IMR-90 (cell line): ENCODE data around the gene GPRIN2. TPM values are rescaled to one million over a fixed set of nuclear protein-coding genes. Genes with fewer than 3 reads are reported as not detected.

Source experiments
- ATAC-seq: fragments of 200-7000 bp; cut with Tn5 transposase; 2 replicates; pipeline ENCODE4 v1.9.1; 2020; ENCODE audit warnings: low read depth, mild to moderate bottlenecking, moderate library complexity
- BruUV-seq: library from RNA; stranded (reverse); fragments of 400-500 nt; replicated peaks from 2 replicates; lab custom pipeline; 2021; lab: Mats Ljungman, UMichigan
- CTCF ChIA-PET: fragments of 300-600 bp; formaldehyde crosslinking; extraction: SDS; loops from one replicate; lab custom pipeline; 2021; ENCODE audit warnings: antibody characterized with exemption; lab: Yijun Ruan, JAX
- POLR2A ChIA-PET: fragments of 300-600 bp; sonication (Branson Sonifier 250); formaldehyde crosslinking; loops from one replicate; lab custom pipeline; 2022; ENCODE audit warnings: antibody characterized with exemption; ENCODE audit not compliant: unreplicated experiment; lab: Charles Lee
- DNase-seq: peaks from one replicate; pipeline ENCODE4 v3.0.0; 2013
- H2AFZ ChIP-seq: replicated peaks from 2 replicates; pipeline ENCODE3; 2013; ENCODE audit warnings: low read length, mild to moderate bottlenecking; ENCODE audit not compliant: poor library complexity
- H2AK5ac ChIP-seq: 2 replicates; pipeline ENCODE4 v1.6.1; 2013; ENCODE audit warnings: low read depth, low read length, inconsistent platforms
- H2AK9ac ChIP-seq: replicated peaks from 2 replicates; pipeline ENCODE3; 2013; ENCODE audit warnings: mild to moderate bottlenecking, low read depth, low read length, moderate library complexity; ENCODE audit not compliant: poor library complexity
- H2BK120ac ChIP-seq: 2 replicates; pipeline ENCODE4 v1.6.1; 2013; ENCODE audit warnings: low read depth, low read length, inconsistent platforms
- H2BK15ac ChIP-seq: 3 replicates; pipeline ENCODE4 v1.6.1; 2013; ENCODE audit warnings: low read depth, low read length, inconsistent platforms
- H2BK20ac ChIP-seq: 2 replicates; pipeline ENCODE4 v1.6.1; 2013; ENCODE audit warnings: low read depth, mild to moderate bottlenecking, inconsistent platforms, low read length, moderate library complexity
- H2BK5ac ChIP-seq: 2 replicates; pipeline ENCODE4 v1.6.1; 2013; ENCODE audit warnings: mild to moderate bottlenecking, low read depth, low read length, inconsistent platforms; ENCODE audit not compliant: poor library complexity, severe bottlenecking
- H3K14ac ChIP-seq: replicated peaks from 2 replicates; pipeline ENCODE4 v1.6.1; 2013; ENCODE audit warnings: low read depth, low read length, inconsistent platforms
- H3K18ac ChIP-seq: 2 replicates; pipeline ENCODE4 v1.6.1; 2013; ENCODE audit warnings: low read depth, low read length, control low read depth
- H3K23ac ChIP-seq: 2 replicates; pipeline ENCODE4 v1.6.1; 2013; ENCODE audit warnings: low read depth, low read length, inconsistent platforms
- H3K27ac ChIP-seq: 2 replicates; pipeline ENCODE4 v1.5.1; 2013; ENCODE audit warnings: mild to moderate bottlenecking, control low read depth, low read length; ENCODE audit not compliant: insufficient read depth
- H3K27me3 ChIP-seq: 2 replicates; pipeline ENCODE4 v1.6.1; 2013; ENCODE audit warnings: low read length; ENCODE audit not compliant: control insufficient read depth, insufficient read depth
- H3K36me3 ChIP-seq: 2 replicates; pipeline ENCODE4 v1.6.1; 2013; ENCODE audit warnings: low read length, mixed read lengths; ENCODE audit not compliant: control insufficient read depth, insufficient read depth
- H3K4ac ChIP-seq: 2 replicates; pipeline ENCODE4 v1.6.1; 2013; ENCODE audit warnings: low read depth, low read length, inconsistent platforms
- H3K4me1 ChIP-seq: 2 replicates; pipeline ENCODE4 v1.6.1; 2013; ENCODE audit warnings: low read length, mixed read lengths; ENCODE audit not compliant: control insufficient read depth, insufficient read depth
- H3K4me2 ChIP-seq: 2 replicates; pipeline ENCODE4 v1.6.1; 2013; ENCODE audit warnings: low read depth, mild to moderate bottlenecking, control low read depth, low read length, moderate library complexity
- H3K4me3 ChIP-seq: 2 replicates; pipeline ENCODE4 v1.5.1; 2013; ENCODE audit warnings: low read depth, mild to moderate bottlenecking, control low read depth, low read length, moderate library complexity; ENCODE audit not compliant: insufficient read depth
- H3K56ac ChIP-seq: 2 replicates; pipeline ENCODE4 v1.6.1; 2013; ENCODE audit warnings: low read length, inconsistent platforms; ENCODE audit not compliant: insufficient read depth; ENCODE audit errors: extremely low read depth
- H3K79me1 ChIP-seq, 2 experiments: 2 replicates each; pipeline ENCODE4 v1.6.1; 2013; ENCODE audit warnings: low read length in 2 of 2, inconsistent platforms in 1 of 2, low read depth in 1 of 2
- H3K9ac ChIP-seq: 2 replicates; pipeline ENCODE4 v1.6.1; 2013; ENCODE audit warnings: low read depth, low read length, control low read depth
- H3K9me1 ChIP-seq: 2 replicates; pipeline ENCODE4 v1.6.1; 2013; ENCODE audit warnings: low read length, inconsistent platforms; ENCODE audit not compliant: insufficient read depth
- H3K9me3 ChIP-seq: 2 replicates; pipeline ENCODE4 v1.6.1; 2013; ENCODE audit warnings: low read length; ENCODE audit not compliant: control insufficient read depth, insufficient read depth
- H4K20me1 ChIP-seq: 2 replicates; pipeline ENCODE4 v1.6.1; 2013; ENCODE audit warnings: low read length, inconsistent platforms; ENCODE audit not compliant: insufficient read depth
- H4K5ac ChIP-seq: 2 replicates; pipeline ENCODE4 v1.6.1; 2013; ENCODE audit warnings: mild to moderate bottlenecking, low read depth, low read length, control low read depth
- H4K8ac ChIP-seq, 2 experiments: 2 replicates each; pipeline ENCODE4 v1.6.1; 2013; ENCODE audit warnings: low read depth in 2 of 2, low read length in 2 of 2, control low read depth in 1 of 2, inconsistent platforms in 1 of 2
- H4K91ac ChIP-seq: 2 replicates; pipeline ENCODE4 v1.6.1; 2013; ENCODE audit warnings: low read depth, low read length, inconsistent platforms; ENCODE audit not compliant: insufficient read depth
- CHD1 ChIP-seq: IDR thresholded peaks from 2 replicates; pipeline ENCODE4 v1.6.1; 2012; ENCODE audit warnings: low read depth, low read length, improper control_type of control experiment
- POLR2A ChIP-seq: IDR thresholded peaks from 2 replicates; pipeline ENCODE4 v1.6.1; 2012; ENCODE audit warnings: mild to moderate bottlenecking, low read depth, low read length
- RCOR1 ChIP-seq: IDR thresholded peaks from 2 replicates; pipeline ENCODE4 v1.6.1; 2012; ENCODE audit warnings: mild to moderate bottlenecking, low read length, improper control_type of control experiment; ENCODE audit not compliant: insufficient replicate concordance
- WGBS, 2 experiments: methylation state at CpG; one replicate each; pipeline versions ENCODE4 v1.1.5 to v1.1.7; 2013; ENCODE audit warnings: missing lambda C conversion rate in 2 of 2; ENCODE audit not compliant: insufficient read length in 1 of 2; ENCODE audit errors: extremely low coverage in 2 of 2; 5-methylcytosine and 5-hydroxymethylcytosine counted together
- dilution Hi-C: fragments of 300-500 bp; cut with HindIII; formaldehyde crosslinking; loops from one replicate; pipeline ENCODE4 v1.14.3; 2018; ENCODE audit warnings: low sequenced_read_pairs; ENCODE audit not compliant: unreplicated experiment
- in situ Hi-C: fragments of 300-500 bp; cut with MboI; formaldehyde crosslinking; loops from 3 replicates; pipeline ENCODE4 v1.14.3; 2019; ENCODE audit warnings: low sequenced_read_pairs, inconsistent platforms, mixed read lengths
- intact Hi-C: fragments of 100-400 bp; cut with micrococcal nuclease; formaldehyde crosslinking; loops from 2 replicates; pipeline ENCODE4 v1.10.0; 2022
- polyA plus RNA-seq, 3 experiments: library from polyadenylated mRNA; depleted of rRNA; stranded (reverse); fragments of >200 nt; gene quantifications; 2 replicates each; pipeline ENCODE4 v1.2.3, GENCODE V29; 2012; ENCODE audit warnings: low replicate concordance in 1 of 3
- total RNA-seq: library from RNA; depleted of rRNA; stranded (reverse); fragments of >200 nt; gene quantifications from 2 replicates; pipeline ENCODE4 v1.2.3, GENCODE V29; 2012
- TF ChIP-seq, protein P1 (sequence below): fragments of 150-350 bp; IDR thresholded peaks from 2 replicates; pipeline ENCODE4 v1.6.1; 2016; ENCODE audit warnings: low read depth, mild to moderate bottlenecking, low read length, moderate library complexity, borderline replicate concordance

Gene GPRIN2
- total and polyA plus RNA-seq, 2 of the 4 experiments (the other 2 are of a cell fraction): under 0.01 TPM; not detected in 1

DNA sequence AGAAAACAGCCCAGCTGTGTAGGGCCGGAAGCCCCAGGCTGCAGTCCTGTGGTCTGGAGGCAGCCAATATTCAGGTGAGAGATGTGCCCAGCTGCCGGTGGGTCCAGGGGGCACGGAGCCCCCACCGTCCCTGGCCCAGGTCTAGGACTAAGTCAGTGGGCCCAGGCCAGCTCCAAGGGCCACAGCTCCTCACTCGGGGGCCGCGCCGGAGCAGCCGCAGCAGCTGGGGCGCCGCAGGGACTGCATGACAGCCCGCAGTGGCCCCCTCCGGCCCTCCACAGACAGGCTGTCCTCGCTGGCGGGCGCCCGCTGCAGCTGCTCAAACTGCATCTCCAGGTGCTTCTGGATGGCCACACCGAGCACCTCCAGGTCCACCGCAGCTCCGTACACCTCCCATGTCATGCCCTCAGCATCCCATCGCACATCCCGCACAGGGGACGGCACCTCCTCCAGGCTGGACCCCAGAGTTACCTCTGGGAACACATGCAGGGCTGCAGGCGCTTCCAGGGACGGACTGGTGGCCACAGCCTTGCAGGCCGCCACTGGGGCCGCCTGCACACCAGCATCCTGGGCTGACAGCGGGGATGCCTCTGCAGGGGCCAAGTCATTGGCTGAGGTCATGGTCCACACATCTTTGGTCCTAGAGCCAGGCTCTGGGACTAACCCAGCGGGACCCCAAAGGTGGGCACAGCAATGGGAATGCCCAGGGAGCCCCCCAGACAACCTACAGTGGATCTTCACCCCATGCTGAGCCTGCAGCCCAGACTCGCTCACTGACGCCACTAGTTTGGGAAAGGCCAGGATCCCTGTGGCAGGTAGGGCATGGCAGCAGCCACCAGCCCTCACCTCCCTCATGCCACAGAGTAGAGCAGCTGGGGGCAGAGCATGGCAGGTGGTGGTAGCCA, 7.0 kb downstream of the GPRIN2 start:
- ATAC-seq (no peak), DNase-seq (no peak)
- Histone ChIP-seq H2AFZ (no peak overlapping the region), H4K5ac (no peak overlapping the region), H3K4me2 (no peak overlapping the region), H3K9me1 (peaks cover 9% of the 10 kb centered on the region; the same call in 1 of the 2 replicates), H2BK15ac (no peak overlapping the region), H3K23ac (no peak overlapping the region), H3K36me3 (no peaks in the 10 kb centered on the region), H3K4me3 (no peak overlapping the region), H3K56ac (no peak overlapping the region), H4K20me1 (no peaks in the 10 kb centered on the region), H2BK20ac (no peak overlapping the region), H4K91ac (no peak overlapping the region), H4K8ac (no peak overlapping the region), H2AK5ac (no peak overlapping the region), H3K18ac (no peak overlapping the region), H3K4me1 (no peaks in the 10 kb centered on the region), H3K27ac (no peak overlapping the region), H3K27me3 (peaks cover 18% of the 10 kb centered on the region), H3K9me3 (no peaks in the 10 kb centered on the region), H3K79me1 (no peaks in the 10 kb centered on the region), H3K14ac (no peak overlapping the region), H2AK9ac (no peak overlapping the region), H2BK5ac (no peak overlapping the region), H3K9ac (no peak overlapping the region), H2BK120ac (no peak overlapping the region), H3K4ac (no peak overlapping the region)
- dilution Hi-C loops (no loop called here), in situ Hi-C loops (loop anchor here (25.0 kb wide), 2 partner anchors 863 to 1562 kb away; partner anchors contain the start of gene DEPP1), intact Hi-C loops (no loop called here)
- BruUV-seq: no TSS peak
- TF ChIP-seq RCOR1: no peak
- no peak for TF ChIP-seq POLR2A
- TF ChIP-seq, protein P1, sequence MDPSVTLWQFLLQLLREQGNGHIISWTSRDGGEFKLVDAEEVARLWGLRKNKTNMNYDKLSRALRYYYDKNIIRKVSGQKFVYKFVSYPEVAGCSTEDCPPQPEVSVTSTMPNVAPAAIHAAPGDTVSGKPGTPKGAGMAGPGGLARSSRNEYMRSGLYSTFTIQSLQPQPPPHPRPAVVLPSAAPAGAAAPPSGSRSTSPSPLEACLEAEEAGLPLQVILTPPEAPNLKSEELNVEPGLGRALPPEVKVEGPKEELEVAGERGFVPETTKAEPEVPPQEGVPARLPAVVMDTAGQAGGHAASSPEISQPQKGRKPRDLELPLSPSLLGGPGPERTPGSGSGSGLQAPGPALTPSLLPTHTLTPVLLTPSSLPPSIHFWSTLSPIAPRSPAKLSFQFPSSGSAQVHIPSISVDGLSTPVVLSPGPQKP: no peak
- TF ChIP-seq CHD1: no peak
- POLR2A ChIA-PET: no interaction called here
- 81% methylated on average over 28 of the region's 31 CpGs; no CpG with 5 or more reads in 1 of the 2 experiments for WGBS, 2 experiments
- CTCF ChIA-PET: no interaction called here
